GM12878 (cell line): ENCODE measurements around the gene PTGIS. TPM values are rescaled to one million over a fixed set of nuclear protein-coding genes. Genes with fewer than 3 reads are reported as not detected.

Experiments used
- CHD1 ChIP-seq: IDR thresholded peaks from 2 replicates; pipeline ENCODE4 v1.6.1; 2012; ENCODE audit warnings: low read depth, low read length, improper control_type of control experiment
- HDAC6 ChIP-seq: fragments of 200-600 bp; sonication (generic); IDR thresholded peaks from one replicate; pipeline ENCODE4 v1.8.0; 2017; ENCODE audit warnings: antibody characterized with exemption; ENCODE audit not compliant: unreplicated experiment
- IKZF1 ChIP-seq: fragments of 450-650 bp; conservative IDR thresholded peaks from 2 replicates; pipeline ENCODE4 v1.6.1; 2017; ENCODE audit warnings: antibody characterized with exemption, mild to moderate bottlenecking
- KAT2A ChIP-seq: conservative IDR thresholded peaks from 2 replicates; pipeline ENCODE4 v1.6.1; 2011; ENCODE audit warnings: low read depth, low read length; ENCODE audit not compliant: control insufficient read depth
- MEF2A ChIP-seq: IDR thresholded peaks from 2 replicates; pipeline ENCODE4 v1.6.1; 2011; ENCODE audit warnings: low read depth, mild to moderate bottlenecking, low read length, moderate library complexity; ENCODE audit not compliant: insufficient read depth
- MLLT1 ChIP-seq: fragments of 450-650 bp; IDR thresholded peaks from 2 replicates; pipeline ENCODE4 v1.6.1; 2016; ENCODE audit warnings: mild to moderate bottlenecking
- MTA3 ChIP-seq: IDR thresholded peaks from 2 replicates; pipeline ENCODE4 v1.6.1; 2012; ENCODE audit warnings: low read length, inconsistent platforms, borderline replicate concordance
- PAX5 ChIP-seq: IDR thresholded peaks from 2 replicates; pipeline ENCODE4 v1.6.1; 2011; ENCODE audit warnings: low read depth, low read length, borderline replicate concordance
- RCOR1 ChIP-seq: conservative IDR thresholded peaks from 2 replicates; pipeline ENCODE4 v1.6.1; 2012; ENCODE audit warnings: low read depth, low read length, improper control_type of control experiment
- STAT1 ChIP-seq: fragments of 450-650 bp; conservative IDR thresholded peaks from 2 replicates; pipeline ENCODE4 v1.6.1; 2014; ENCODE audit warnings: antibody characterized with exemption, mild to moderate bottlenecking
- SUPT20H ChIP-seq: IDR thresholded peaks from 2 replicates; pipeline ENCODE4 v1.6.1; 2011; ENCODE audit warnings: low read depth, mild to moderate bottlenecking, low read length, moderate library complexity, borderline replicate concordance; ENCODE audit not compliant: control insufficient read depth
- ZNF207 ChIP-seq: fragments of 450-650 bp; IDR thresholded peaks from 2 replicates; pipeline ENCODE4 v1.6.1; 2014; ENCODE audit warnings: antibody characterized with exemption, mild to moderate bottlenecking, borderline replicate concordance
- ZNF24 ChIP-seq: fragments of 450-650 bp; IDR thresholded peaks from 2 replicates; pipeline ENCODE4 v1.6.1; 2017; ENCODE audit warnings: antibody characterized with exemption, mild to moderate bottlenecking
- ZZZ3 ChIP-seq: IDR thresholded peaks from 2 replicates; pipeline ENCODE4 v1.6.1; 2011; ENCODE audit warnings: low read depth; ENCODE audit not compliant: control insufficient read depth, insufficient read length
- polyA plus RNA-seq, 11 experiments: library from polyadenylated mRNA; depleted of rRNA in 4 of 11; unstranded in 6 of 11; stranded (reverse) in 5 of 11; fragments of >200 nt; fragmentation: Nextera tagmentation in 4 of 11; fragmentation: Illumina TruSeq in 1 of 11; extraction: Ambion mirVana in 4 of 11; extraction: Trizol in 1 of 11; gene quantifications; 1 replicate in 1 of 11; 2 replicates in 10 of 11; pipeline versions ENCODE4 v1.2.1 to v1.2.3, GENCODE V29; 2011 to 2016; ENCODE audit warnings: inconsistent platforms in 2 of 11, missing spikeins in 2 of 11, low read depth in 1 of 11
- total RNA-seq, 4 experiments: library from RNA; depleted of rRNA in 3 of 4; stranded (reverse); fragments of >200 nt in 3 of 4; fragmentation: Illumina TruSeq in 1 of 4; extraction: Trizol in 1 of 4; gene quantifications; 2 replicates each; pipeline versions ENCODE4 v1.2.1 to v1.2.3, GENCODE V29; 2013 to 2021
- TF ChIP-seq, protein P1 (sequence below): IDR thresholded peaks from 2 replicates; pipeline ENCODE4 v1.6.1; 2011; ENCODE audit warnings: borderline replicate concordance, low read depth, mild to moderate bottlenecking, moderate library complexity, low read length; ENCODE audit not compliant: insufficient read depth, poor library complexity, severe bottlenecking
- TF ChIP-seq, protein P2 (sequence below): fragments of 450-650 bp; IDR thresholded peaks from 2 replicates; pipeline ENCODE4 v1.6.1; 2017; ENCODE audit warnings: mild to moderate bottlenecking, moderate library complexity
- TF ChIP-seq, protein P3 (sequence below): fragments of 150-350 bp; IDR thresholded peaks from 2 replicates; pipeline ENCODE4 v1.6.1; 2016; ENCODE audit warnings: low read depth, low read length

The PTGIS gene
- total and polyA plus RNA-seq, 10 of the 15 experiments (the other 5 are each of a cell fraction or from before 2014, with no cell fraction given) = 0.10 TPM; not detected in 9

DNA sequence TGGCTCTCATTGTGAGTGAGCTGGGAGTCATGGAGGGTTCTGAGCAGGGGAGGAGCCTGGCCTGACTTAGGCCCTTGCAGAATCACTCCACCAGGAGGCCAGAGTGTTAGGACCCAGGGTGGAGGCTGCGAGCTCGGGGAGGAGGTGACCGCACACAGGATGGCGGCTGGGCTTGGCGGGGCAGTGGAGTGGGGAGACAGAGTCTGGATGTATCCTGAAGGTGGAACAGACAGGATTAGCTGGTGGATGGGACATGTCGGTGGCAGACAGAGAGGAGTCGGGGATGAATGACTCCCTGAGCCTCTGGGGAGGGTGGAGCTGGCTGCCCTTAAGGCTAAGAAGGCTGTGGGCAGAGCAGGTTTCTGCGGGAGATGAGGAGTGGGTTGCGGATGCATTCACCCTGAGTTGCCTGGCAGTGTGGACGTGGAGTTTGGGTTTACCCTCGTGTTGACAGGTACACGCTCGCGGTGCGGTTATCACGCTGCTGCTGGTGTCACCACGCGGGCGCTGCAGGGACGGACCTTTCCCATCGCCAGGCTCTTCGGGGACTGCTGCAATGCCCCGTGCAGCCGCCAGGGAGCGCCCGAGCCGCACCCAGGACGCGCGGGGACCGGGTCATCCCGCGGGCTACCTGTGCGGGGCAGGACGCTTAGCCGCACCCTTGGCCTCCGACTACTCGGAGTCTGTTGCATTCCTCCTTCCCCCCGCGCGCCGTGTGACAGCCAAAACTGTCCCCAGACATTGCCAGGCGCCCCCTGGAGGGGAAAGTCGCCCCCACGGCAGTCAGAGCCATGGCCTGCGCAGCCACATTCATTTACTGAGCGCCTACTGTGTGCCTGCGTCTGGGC, 43.0 kb upstream of the PTGIS start (continued):
- TF ChIP-seq, protein P1, sequence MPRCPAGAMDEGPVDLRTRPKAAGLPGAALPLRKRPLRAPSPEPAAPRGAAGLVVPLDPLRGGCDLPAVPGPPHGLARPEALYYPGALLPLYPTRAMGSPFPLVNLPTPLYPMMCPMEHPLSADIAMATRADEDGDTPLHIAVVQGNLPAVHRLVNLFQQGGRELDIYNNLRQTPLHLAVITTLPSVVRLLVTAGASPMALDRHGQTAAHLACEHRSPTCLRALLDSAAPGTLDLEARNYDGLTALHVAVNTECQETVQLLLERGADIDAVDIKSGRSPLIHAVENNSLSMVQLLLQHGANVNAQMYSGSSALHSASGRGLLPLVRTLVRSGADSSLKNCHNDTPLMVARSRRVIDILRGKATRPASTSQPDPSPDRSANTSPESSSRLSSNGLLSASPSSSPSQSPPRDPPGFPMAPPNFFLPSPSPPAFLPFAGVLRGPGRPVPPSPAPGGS = no peak
- TF ChIP-seq KAT2A (no peak), STAT1 (peak; percentile 80; the same call in 1 of the 2 replicates), ZNF207 (peak; percentile 47; the same call in 1 of the 2 replicates), HDAC6 (no peak), PAX5 (no peak), RCOR1 (peak; percentile 54; the same call in 1 of the 2 replicates), CHD1 (no peak), MEF2A (0 out of 2 replicates have a peak, but pooled peaks have one; percentile 44), ZNF24 (peak; percentile 62; the same call in 1 of the 2 replicates), MLLT1 (0 out of 2 replicates have a peak, but pooled peaks have one; percentile 30), SUPT20H (no peak), MTA3 (no peak), IKZF1 (peak; percentile 70), ZZZ3 (no peak)
- TF ChIP-seq, protein P2, sequence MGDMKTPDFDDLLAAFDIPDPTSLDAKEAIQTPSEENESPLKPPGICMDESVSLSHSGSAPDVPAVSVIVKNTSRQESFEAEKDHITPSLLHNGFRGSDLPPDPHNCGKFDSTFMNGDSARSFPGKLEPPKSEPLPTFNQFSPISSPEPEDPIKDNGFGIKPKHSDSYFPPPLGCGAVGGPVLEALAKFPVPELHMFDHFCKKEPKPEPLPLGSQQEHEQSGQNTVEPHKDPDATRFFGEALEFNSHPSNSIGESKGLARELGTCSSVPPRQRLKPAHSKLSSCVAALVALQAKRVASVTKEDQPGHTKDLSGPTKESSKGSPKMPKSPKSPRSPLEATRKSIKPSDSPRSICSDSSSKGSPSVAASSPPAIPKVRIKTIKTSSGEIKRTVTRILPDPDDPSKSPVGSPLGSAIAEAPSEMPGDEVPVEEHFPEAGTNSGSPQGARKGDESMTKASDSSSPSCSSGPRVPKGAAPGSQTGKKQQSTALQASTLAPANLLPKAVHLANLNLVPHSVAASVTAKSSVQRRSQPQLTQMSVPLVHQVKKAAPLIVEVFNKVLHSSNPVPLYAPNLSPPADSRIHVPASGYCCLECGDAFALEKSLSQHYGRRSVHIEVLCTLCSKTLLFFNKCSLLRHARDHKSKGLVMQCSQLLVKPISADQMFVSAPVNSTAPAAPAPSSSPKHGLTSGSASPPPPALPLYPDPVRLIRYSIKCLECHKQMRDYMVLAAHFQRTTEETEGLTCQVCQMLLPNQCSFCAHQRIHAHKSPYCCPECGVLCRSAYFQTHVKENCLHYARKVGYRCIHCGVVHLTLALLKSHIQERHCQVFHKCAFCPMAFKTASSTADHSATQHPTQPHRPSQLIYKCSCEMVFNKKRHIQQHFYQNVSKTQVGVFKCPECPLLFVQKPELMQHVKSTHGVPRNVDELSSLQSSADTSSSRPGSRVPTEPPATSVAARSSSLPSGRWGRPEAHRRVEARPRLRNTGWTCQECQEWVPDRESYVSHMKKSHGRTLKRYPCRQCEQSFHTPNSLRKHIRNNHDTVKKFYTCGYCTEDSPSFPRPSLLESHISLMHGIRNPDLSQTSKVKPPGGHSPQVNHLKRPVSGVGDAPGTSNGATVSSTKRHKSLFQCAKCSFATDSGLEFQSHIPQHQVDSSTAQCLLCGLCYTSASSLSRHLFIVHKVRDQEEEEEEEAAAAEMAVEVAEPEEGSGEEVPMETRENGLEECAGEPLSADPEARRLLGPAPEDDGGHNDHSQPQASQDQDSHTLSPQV = peak; percentile 77; the same call in 1 of the 2 replicates
- TF ChIP-seq, protein P3, sequence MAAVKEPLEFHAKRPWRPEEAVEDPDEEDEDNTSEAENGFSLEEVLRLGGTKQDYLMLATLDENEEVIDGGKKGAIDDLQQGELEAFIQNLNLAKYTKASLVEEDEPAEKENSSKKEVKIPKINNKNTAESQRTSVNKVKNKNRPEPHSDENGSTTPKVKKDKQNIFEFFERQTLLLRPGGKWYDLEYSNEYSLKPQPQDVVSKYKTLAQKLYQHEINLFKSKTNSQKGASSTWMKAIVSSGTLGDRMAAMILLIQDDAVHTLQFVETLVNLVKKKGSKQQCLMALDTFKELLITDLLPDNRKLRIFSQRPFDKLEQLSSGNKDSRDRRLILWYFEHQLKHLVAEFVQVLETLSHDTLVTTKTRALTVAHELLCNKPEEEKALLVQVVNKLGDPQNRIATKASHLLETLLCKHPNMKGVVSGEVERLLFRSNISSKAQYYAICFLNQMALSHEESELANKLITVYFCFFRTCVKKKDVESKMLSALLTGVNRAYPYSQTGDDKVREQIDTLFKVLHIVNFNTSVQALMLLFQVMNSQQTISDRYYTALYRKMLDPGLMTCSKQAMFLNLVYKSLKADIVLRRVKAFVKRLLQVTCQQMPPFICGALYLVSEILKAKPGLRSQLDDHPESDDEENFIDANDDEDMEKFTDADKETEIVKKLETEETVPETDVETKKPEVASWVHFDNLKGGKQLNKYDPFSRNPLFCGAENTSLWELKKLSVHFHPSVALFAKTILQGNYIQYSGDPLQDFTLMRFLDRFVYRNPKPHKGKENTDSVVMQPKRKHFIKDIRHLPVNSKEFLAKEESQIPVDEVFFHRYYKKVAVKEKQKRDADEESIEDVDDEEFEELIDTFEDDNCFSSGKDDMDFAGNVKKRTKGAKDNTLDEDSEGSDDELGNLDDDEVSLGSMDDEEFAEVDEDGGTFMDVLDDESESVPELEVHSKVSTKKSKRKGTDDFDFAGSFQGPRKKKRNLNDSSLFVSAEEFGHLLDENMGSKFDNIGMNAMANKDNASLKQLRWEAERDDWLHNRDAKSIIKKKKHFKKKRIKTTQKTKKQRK = no peak
